ENCODE data around the gene PRSS27. TPM values are rescaled to one million over a fixed set of nuclear protein-coding genes. Genes with fewer than 3 reads are reported as not detected.

The PRSS27 gene
- total and polyA plus RNA-seq, 2 of the 8 experiments (the other 6 are each of a cell fraction or from before 2014, with no cell fraction given): 1.3 to 7.5 TPM

GRCh38 chr16:2675021-2675420 is 45.0 kb downstream of the PRSS27 start:
- CTCF ChIA-PET (ENCODE audit: partially characterized antibody): no interaction called here
- no peak for DNase-seq (ENCODE audit: low read depth in 1 of 2, low spot score in 2 of 2)
- peaks cover 0 to 4% (median 0%) of the 10 kb centered on the region in 4 experiments; a peak in 1 of 7 replicates for H3K4me1 ChIP-seq (replicated peaks in 1 of 4; ENCODE audit: control insufficient read depth in 3 of 4, insufficient read depth in 4 of 4, low read length in 3 of 4)
- TF ChIP-seq RNF2 (IDR thresholded peaks at IDR 0.05; ENCODE audit: borderline replicate concordance, low read depth, low read length, missing control alignments, poor library complexity, severe bottlenecking) (no peak), EZH2 (IDR thresholded peaks at IDR 0.05; ENCODE audit: low read depth, low read length, severe bottlenecking) (no peak), POLR2A (IDR thresholded peaks at IDR 0.05; ENCODE audit: control extremely low read depth in 1 of 2, low read depth in 2 of 2, low read length in 2 of 2) (no peak), ATF3 (IDR thresholded peaks at IDR 0.05; ENCODE audit: insufficient read depth, low read depth, low read length) (no peak), CHD2 (IDR thresholded peaks at IDR 0.05; ENCODE audit: low read length) (no peak), GABPA (IDR thresholded peaks at IDR 0.05; ENCODE audit: borderline replicate concordance, insufficient read depth, low read length) (no peak), GTF2F1 (IDR thresholded peaks at IDR 0.05; ENCODE audit: borderline replicate concordance, low read depth, low read length) (no peak), EGR1 (IDR thresholded peaks at IDR 0.05; ENCODE audit: borderline replicate concordance, low read depth, low read length) (no peak), SUZ12 (IDR thresholded peaks at IDR 0.05; ENCODE audit: low read length) (no peak), KDM4A (IDR thresholded peaks at IDR 0.05; ENCODE audit: low read depth, low read length, severe bottlenecking) (no peak), CHD1 (IDR thresholded peaks at IDR 0.05; ENCODE audit: low read depth, low read length) (no peak), RXRA (IDR thresholded peaks at IDR 0.05; ENCODE audit: insufficient read depth, low read depth, low read length) (no peak), BCL11A (IDR thresholded peaks at IDR 0.05; ENCODE audit: low read depth in 2 of 2, low read length in 2 of 2) (no peak), NRF1 (IDR thresholded peaks at IDR 0.05; ENCODE audit: low read depth, low read length) (no peak)

More at GRCh38 chr16:2675021-2675420, 45.0 kb downstream of the PRSS27 start:
- Histone ChIP-seq H3K79me2 (ENCODE audit: control insufficient read depth in 1 of 2, insufficient read depth in 2 of 2, low read length in 2 of 2) (no peaks in the 10 kb centered on the region; a peak in 1 of 4 replicates), H3K23ac (ENCODE audit: insufficient read length) (no peak overlapping the region), H3K9ac (replicated peaks in 1 of 4; ENCODE audit: extremely low read depth in 1 of 4, low read depth in 3 of 4, low read length in 3 of 4) (no peak overlapping the region), H3K27ac (ENCODE audit: low read depth, low read length) (no peak overlapping the region), H2BK120ac (replicated peaks; ENCODE audit: low read depth, low read length) (no peak overlapping the region), H2AK5ac (ENCODE audit: low read depth, low read length) (no peak overlapping the region), H3K36me3 (ENCODE audit: control insufficient read depth in 2 of 4, insufficient read depth in 4 of 4, low read length in 3 of 4) (no peaks in the 10 kb centered on the region), H4K91ac (replicated peaks; ENCODE audit: insufficient read length, low read length) (no peak overlapping the region), H4K20me1 (replicated peaks in 1 of 2; ENCODE audit: control insufficient read depth in 1 of 2, insufficient read depth in 2 of 2, low read length in 2 of 2) (no peaks in the 10 kb centered on the region), H2BK12ac (ENCODE audit: low read depth, low read length) (no peak overlapping the region), H2AFZ (ENCODE audit: low read length) (no peak overlapping the region), H3K14ac (ENCODE audit: insufficient read length) (no peak overlapping the region), H4K5ac (ENCODE audit: insufficient read length, low read depth, low read length) (no peak overlapping the region), H3K9me3 (ENCODE audit: insufficient read depth in 2 of 2, low read depth in 1 of 2, low read length in 1 of 2) (no peaks in the 10 kb centered on the region), H2BK5ac (ENCODE audit: low read depth, low read length) (no peak overlapping the region), H4K8ac (ENCODE audit: extremely low read depth, insufficient read depth, low read length) (no peak overlapping the region), H2BK15ac (ENCODE audit: low read length) (no peak overlapping the region), H3K4me2 (ENCODE audit: insufficient read depth in 1 of 2, low read depth in 2 of 2, low read length in 2 of 2) (no peak overlapping the region), H3K79me1 (ENCODE audit: low read depth, low read length) (no peaks in the 10 kb centered on the region), H3K4ac (replicated peaks; ENCODE audit: insufficient read length, low read depth, low read length) (no peak overlapping the region), H2BK20ac (ENCODE audit: low read length) (no peak overlapping the region), H3K27me3 (replicated peaks in 1 of 4; ENCODE audit: control insufficient read depth in 3 of 4, extremely low read depth in 1 of 4, insufficient read depth in 3 of 4, low read length in 3 of 4) (no peaks in the 10 kb centered on the region), H3K23me2 (ENCODE audit: low read depth, low read length) (peaks cover 3% of the 10 kb centered on the region), H3K18ac (ENCODE audit: extremely low read depth, low read length) (no peak overlapping the region), H3K56ac (replicated peaks; ENCODE audit: insufficient read length, low read depth, low read length) (no peak overlapping the region), H3K4me3 (ENCODE audit: extremely low read depth in 1 of 4, insufficient read depth in 2 of 4, low read depth in 3 of 4, low read length in 4 of 4) (no peak overlapping the region)
- POLR2A ChIA-PET (ENCODE audit: partially characterized antibody): no interaction called here
- no peak for FAIRE-seq
- WGBS, 2 experiments (ENCODE audit: extremely low coverage in 1 of 2, insufficient coverage in 1 of 2, insufficient read length in 1 of 2, insufficient replicate concordance in 2 of 2, low coverage in 1 of 2, low lambda C conversion rate in 2 of 2, missing lambda C conversion rate in 1 of 2): 88% methylated on average over 7 of the region's 7 CpGs; no CpG with 5 or more reads in 1 of the 2 experiments
